CD14-positive monocyte (primary cell): ENCODE data around the gene TMEM80. TPM values are rescaled to one million over a fixed set of nuclear protein-coding genes. Genes with fewer than 3 reads are reported as not detected.

Experiments
- DNase-seq, 3 donors: peaks; one replicate each; pipeline ENCODE4 v3.0.0-alpha.2; 2011 to 2022
- H2AFZ ChIP-seq: 2 replicates; pipeline ENCODE4 v1.6.0; 2012; ENCODE audit warnings: mild to moderate bottlenecking, low read depth, low read length, inconsistent platforms; ENCODE audit not compliant: insufficient read depth, poor library complexity, severe bottlenecking
- H3K27ac ChIP-seq, 2 donors: 1 replicate in 1 of 2; 2 replicates in 1 of 2; pipeline ENCODE4 v1.5.1; 2012 to 2013; ENCODE audit warnings: low read length in 2 of 2, control low read depth in 1 of 2, inconsistent platforms in 1 of 2, low read depth in 1 of 2, mild to moderate bottlenecking in 1 of 2
- H3K27me3 ChIP-seq, 2 donors: one replicate each; pipeline versions ENCODE4 v1.6.0 to v1.6.1; 2011 to 2013; ENCODE audit warnings: low read length in 2 of 2; ENCODE audit not compliant: control insufficient read depth in 2 of 2, insufficient read depth in 2 of 2
- H3K36me3 ChIP-seq, 2 donors: replicated peaks in 1 of 2; 1 replicate in 1 of 2; 2 replicates in 1 of 2; pipeline versions ENCODE4 v1.5.1 to v1.6.1; 2012 to 2013; ENCODE audit warnings: low read length in 2 of 2, control low read depth in 1 of 2, inconsistent platforms in 1 of 2, mild to moderate bottlenecking in 1 of 2; ENCODE audit not compliant: insufficient read depth in 2 of 2, control insufficient read depth in 1 of 2
- H3K4me1 ChIP-seq, 2 donors: 1 replicate in 1 of 2; 2 replicates in 1 of 2; pipeline versions ENCODE4 v1.5.1 to v1.6.1; 2012 to 2013; ENCODE audit warnings: low read length in 2 of 2, control low read depth in 1 of 2, inconsistent platforms in 1 of 2, mild to moderate bottlenecking in 1 of 2, moderate library complexity in 1 of 2; ENCODE audit not compliant: insufficient read depth in 2 of 2, control insufficient read depth in 1 of 2
- H3K4me2 ChIP-seq: replicated peaks from 2 replicates; pipeline ENCODE3; 2012; ENCODE audit warnings: low read length, moderate library complexity, mild to moderate bottlenecking; ENCODE audit not compliant: poor library complexity, severe bottlenecking; ENCODE audit errors: extremely low read depth
- H3K4me3 ChIP-seq, 3 experiments: fragments of 200-600 bp in 1 of 3; sonication (generic) in 1 of 3; replicated peaks in 1 of 3; 1 replicate in 2 of 3; 2 replicates in 1 of 3; pipeline ENCODE4 v1.5.1; 2011 to 2013; ENCODE audit warnings: low read length in 3 of 3, mild to moderate bottlenecking in 3 of 3, control low read depth in 2 of 3, low read depth in 2 of 3, inconsistent platforms in 1 of 3, moderate library complexity in 1 of 3
- H3K79me2 ChIP-seq: 2 replicates; pipeline ENCODE4 v1.6.0; 2012; ENCODE audit warnings: mild to moderate bottlenecking, control low read depth, inconsistent platforms, low read length, moderate library complexity; ENCODE audit not compliant: insufficient read depth
- H3K9ac ChIP-seq: 2 replicates; pipeline ENCODE4 v1.6.0; 2017; ENCODE audit warnings: low read length, mild to moderate bottlenecking; ENCODE audit not compliant: insufficient read depth, poor library complexity, severe bottlenecking
- H3K9me3 ChIP-seq, 2 donors: replicated peaks in 1 of 2; 1 replicate in 1 of 2; 2 replicates in 1 of 2; pipeline versions ENCODE4 v1.5.1 to v1.6.1; 2012 to 2013; ENCODE audit warnings: low read length in 2 of 2, control low read depth in 1 of 2; ENCODE audit not compliant: control insufficient read depth in 1 of 2, insufficient read depth in 1 of 2
- H4K20me1 ChIP-seq: 2 replicates; pipeline ENCODE4 v1.6.0; 2012; ENCODE audit warnings: mild to moderate bottlenecking, low read length, control low read depth, moderate library complexity; ENCODE audit not compliant: insufficient read depth
- H3K27ac Mint-ChIP-seq, 7 donors: one replicate each; pipeline ENCODE4 v1.8.0; 2020; ENCODE audit warnings: mild to moderate bottlenecking in 7 of 7, mixed read lengths in 7 of 7, moderate library complexity in 6 of 7, inconsistent platforms in 2 of 7
- H3K27me3 Mint-ChIP-seq, 3 donors: one replicate each; pipeline ENCODE4 v1.8.0; 2021 to 2022; ENCODE audit warnings: low read depth in 3 of 3, mild to moderate bottlenecking in 3 of 3, mixed read lengths in 3 of 3, moderate library complexity in 3 of 3, inconsistent platforms in 1 of 3
- H3K36me3 Mint-ChIP-seq, 2 donors: one replicate each; pipeline ENCODE4 v1.8.0; 2020; ENCODE audit warnings: mixed read lengths in 2 of 2, inconsistent platforms in 1 of 2, mild to moderate bottlenecking in 1 of 2
- H3K4me1 Mint-ChIP-seq: one replicate; pipeline ENCODE4 v1.8.0; 2020; ENCODE audit warnings: mild to moderate bottlenecking, mixed read lengths
- H3K4me3 Mint-ChIP-seq, 2 donors: one replicate each; pipeline ENCODE4 v1.8.0; 2020; ENCODE audit warnings: mild to moderate bottlenecking in 2 of 2, mixed read lengths in 2 of 2, moderate library complexity in 1 of 2
- H3K9me3 Mint-ChIP-seq, 7 donors: one replicate each; pipeline ENCODE4 v1.8.0; 2020 to 2022; ENCODE audit warnings: mixed read lengths in 7 of 7, mild to moderate bottlenecking in 6 of 7, moderate library complexity in 6 of 7, inconsistent platforms in 2 of 7
- WGBS: methylation state at CpG from one replicate; pipeline ENCODE4 v1.1.5; 2013; ENCODE audit warnings: missing lambda C conversion rate; ENCODE audit not compliant: insufficient coverage; 5-methylcytosine and 5-hydroxymethylcytosine counted together
- intact Hi-C, 2 donors: fragments of 100-400 bp; cut with micrococcal nuclease; formaldehyde crosslinking; loops; one replicate each; pipeline versions ENCODE4 v1.15.0 to v1.15.1; 2023
- polyA plus RNA-seq, 3 donors: library from polyadenylated mRNA; depleted of rRNA in 1 of 3; unstranded in 2 of 3; stranded (reverse) in 1 of 3; fragments of 300-500 nt in 2 of 3; fragments of >200 nt in 1 of 3; fragmentation: Illumina TruSeq in 2 of 3; gene quantifications; 1 replicate in 2 of 3; 2 replicates in 1 of 3; pipeline ENCODE4 v1.2.3, GENCODE V29; 2012 to 2021
- TF ChIP-seq, protein P1 (sequence below): fragments of 200-600 bp; IDR thresholded peaks from one replicate; pipeline ENCODE4 v1.8.0; 2022; ENCODE audit warnings: antibody characterized with exemption, mild to moderate bottlenecking

TMEM80 gene
- polyA plus RNA-seq, 3 donors = 31.6 to 69.4 (median 37.3) TPM

DNA sequence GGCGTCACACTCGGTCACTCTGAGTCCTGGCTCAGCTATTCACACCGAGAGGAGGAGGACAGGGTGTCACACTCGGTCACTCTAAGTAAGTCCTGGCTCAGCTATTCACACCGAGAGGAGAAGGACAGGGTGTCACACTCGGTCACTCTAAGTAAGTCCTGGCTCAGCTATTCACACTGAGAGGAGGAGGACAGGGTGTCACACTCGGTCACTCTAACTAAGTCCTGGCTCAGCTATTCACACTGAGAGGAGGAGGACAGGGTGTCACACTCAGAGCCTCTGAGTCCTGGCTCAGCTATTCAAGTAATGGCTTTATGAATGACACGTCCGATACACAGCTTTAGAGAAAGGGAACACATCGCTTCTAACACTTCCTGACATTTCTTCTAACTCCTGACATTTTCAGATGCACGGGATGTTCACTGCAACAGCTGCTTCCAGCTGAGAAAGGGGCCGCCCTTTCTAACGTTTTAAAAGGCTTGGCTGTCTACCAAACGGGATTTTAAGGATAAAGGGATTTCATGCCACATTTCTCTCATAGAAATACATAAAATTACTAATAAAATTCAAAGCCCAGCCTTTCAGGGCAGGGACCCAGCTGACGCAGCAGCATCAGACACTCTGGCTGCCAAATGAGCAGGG is 30.4 kb upstream of the TMEM80 start:
- Histone ChIP-seq H3K9ac (no peak overlapping the region), H3K4me2 (no peak overlapping the region), H3K36me3 (peaks cover 35 to 49% of the 10 kb centered on the region in 2 donors), H3K79me2 (peaks cover 5% of the 10 kb centered on the region), H3K27ac (no peak overlapping the region), H3K27me3 (no peaks in the 10 kb centered on the region), H4K20me1 (peaks cover 16% of the 10 kb centered on the region), H2AFZ (no peak overlapping the region), H3K9me3 (no peaks in the 10 kb centered on the region), H3K4me3 (no peak overlapping the region), H3K4me1 (no peaks in the 10 kb centered on the region)
- H3K27me3 Mint-ChIP-seq = peaks cover 1 to 4% (median 2%) of the 10 kb centered on the region in 3 donors
- H3K9me3 Mint-ChIP-seq = peaks cover 0 to 2% (median 0%) of the 10 kb centered on the region in 7 donors
- no peak overlapping the region for H3K27ac Mint-ChIP-seq
- peaks cover 39 to 73% of the 10 kb centered on the region in 2 donors for H3K36me3 Mint-ChIP-seq
- 100% methylated on average over 4 of the region's 15 CpGs for WGBS
- no peak for DNase-seq
- intact Hi-C loops = no loop called here
- TF ChIP-seq, protein P1, sequence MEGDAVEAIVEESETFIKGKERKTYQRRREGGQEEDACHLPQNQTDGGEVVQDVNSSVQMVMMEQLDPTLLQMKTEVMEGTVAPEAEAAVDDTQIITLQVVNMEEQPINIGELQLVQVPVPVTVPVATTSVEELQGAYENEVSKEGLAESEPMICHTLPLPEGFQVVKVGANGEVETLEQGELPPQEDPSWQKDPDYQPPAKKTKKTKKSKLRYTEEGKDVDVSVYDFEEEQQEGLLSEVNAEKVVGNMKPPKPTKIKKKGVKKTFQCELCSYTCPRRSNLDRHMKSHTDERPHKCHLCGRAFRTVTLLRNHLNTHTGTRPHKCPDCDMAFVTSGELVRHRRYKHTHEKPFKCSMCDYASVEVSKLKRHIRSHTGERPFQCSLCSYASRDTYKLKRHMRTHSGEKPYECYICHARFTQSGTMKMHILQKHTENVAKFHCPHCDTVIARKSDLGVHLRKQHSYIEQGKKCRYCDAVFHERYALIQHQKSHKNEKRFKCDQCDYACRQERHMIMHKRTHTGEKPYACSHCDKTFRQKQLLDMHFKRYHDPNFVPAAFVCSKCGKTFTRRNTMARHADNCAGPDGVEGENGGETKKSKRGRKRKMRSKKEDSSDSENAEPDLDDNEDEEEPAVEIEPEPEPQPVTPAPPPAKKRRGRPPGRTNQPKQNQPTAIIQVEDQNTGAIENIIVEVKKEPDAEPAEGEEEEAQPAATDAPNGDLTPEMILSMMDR = no peak
- no peak overlapping the region for H3K4me3 Mint-ChIP-seq
- H3K4me1 Mint-ChIP-seq = peaks cover 5% of the 10 kb centered on the region

DNA sequence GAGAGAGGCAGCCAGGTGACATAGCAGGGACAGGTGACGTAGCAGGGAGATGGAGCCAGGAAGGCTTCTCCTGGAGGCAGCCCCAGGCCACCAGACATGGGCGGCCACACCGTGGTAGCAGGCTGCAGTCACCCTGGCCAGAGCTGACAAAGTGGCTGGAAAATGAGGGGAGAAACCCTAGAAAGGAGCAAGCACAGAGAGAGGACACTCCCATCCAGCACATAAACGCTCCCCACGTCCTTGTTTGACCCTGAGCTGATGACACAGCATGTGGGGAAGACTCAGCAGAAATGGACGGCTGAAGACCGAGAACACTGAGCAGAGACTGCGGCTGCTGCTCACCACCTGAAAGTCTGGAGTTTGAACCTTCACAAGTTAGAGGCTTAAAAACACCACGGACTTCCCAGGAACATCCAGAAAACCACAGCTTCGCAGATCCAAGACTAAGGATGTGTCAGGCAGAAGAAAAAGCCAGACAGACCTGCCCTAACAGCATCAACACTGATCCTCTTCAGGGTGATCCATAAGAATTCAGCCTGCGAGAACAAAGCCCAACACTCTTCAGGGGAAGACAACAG is 29.8 kb upstream of the TMEM80 start:
- Mint-ChIP-seq H3K27ac (peak overlapping the region in 3 of 7 donors; percentile 15 to 70 (median 16)), H3K4me1 (peaks cover 5% of the 10 kb centered on the region), H3K4me3 (no peak overlapping the region), H3K9me3 (peaks cover 0 to 2% (median 0%) of the 10 kb centered on the region in 7 donors), H3K27me3 (peaks cover 0 to 4% (median 1%) of the 10 kb centered on the region in 3 donors), H3K36me3 (peaks cover 35 to 74% of the 10 kb centered on the region in 2 donors)
- TF ChIP-seq, protein P1 = no peak
- H4K20me1 ChIP-seq = peaks cover 16% of the 10 kb centered on the region
- no peak overlapping the region for H3K27ac ChIP-seq
- no peak overlapping the region for H2AFZ ChIP-seq
- no peak overlapping the region for H3K4me3 ChIP-seq
- 35% methylated on average over 8 of the region's 11 CpGs for WGBS
- intact Hi-C loops = no loop called here
- no peaks in the 10 kb centered on the region for H3K27me3 ChIP-seq
- DNase-seq = no peak
- H3K4me1 ChIP-seq = no peaks in the 10 kb centered on the region
- H3K9me3 ChIP-seq = no peaks in the 10 kb centered on the region
- peaks cover 5% of the 10 kb centered on the region for H3K79me2 ChIP-seq
- H3K36me3 ChIP-seq = peaks cover 29 to 43% of the 10 kb centered on the region in 2 donors
- H3K4me2 ChIP-seq = no peak overlapping the region
- no peak overlapping the region for H3K9ac ChIP-seq
